A549 treated with AZD9567 at 1 μM for 4 hours (cell line): ENCODE data around the gene BCL2L1. TPM values are rescaled to one million over a fixed set of nuclear protein-coding genes. Genes with fewer than 3 reads are reported as not detected.

Source experiments
- total RNA-seq: library from RNA; stranded (reverse); fragments of 200-300 nt; extraction: Qiagen RNA extraction; gene quantifications from 5 replicates; pipeline ENCODE4 v1.2.3, GENCODE V29; 2022; ENCODE audit not compliant: insufficient read depth

The BCL2L1 gene
- 255 to 274 TPM (median 268 TPM) in 5 replicates for total RNA-seq

GRCh38 chr20:31722257-31723068 lies at the start of gene BCL2L1:
BCL2L1 (minus strand) TSS chr20:31722868; CDS start chr20:31722218, 650 bp downstream.

DNA sequence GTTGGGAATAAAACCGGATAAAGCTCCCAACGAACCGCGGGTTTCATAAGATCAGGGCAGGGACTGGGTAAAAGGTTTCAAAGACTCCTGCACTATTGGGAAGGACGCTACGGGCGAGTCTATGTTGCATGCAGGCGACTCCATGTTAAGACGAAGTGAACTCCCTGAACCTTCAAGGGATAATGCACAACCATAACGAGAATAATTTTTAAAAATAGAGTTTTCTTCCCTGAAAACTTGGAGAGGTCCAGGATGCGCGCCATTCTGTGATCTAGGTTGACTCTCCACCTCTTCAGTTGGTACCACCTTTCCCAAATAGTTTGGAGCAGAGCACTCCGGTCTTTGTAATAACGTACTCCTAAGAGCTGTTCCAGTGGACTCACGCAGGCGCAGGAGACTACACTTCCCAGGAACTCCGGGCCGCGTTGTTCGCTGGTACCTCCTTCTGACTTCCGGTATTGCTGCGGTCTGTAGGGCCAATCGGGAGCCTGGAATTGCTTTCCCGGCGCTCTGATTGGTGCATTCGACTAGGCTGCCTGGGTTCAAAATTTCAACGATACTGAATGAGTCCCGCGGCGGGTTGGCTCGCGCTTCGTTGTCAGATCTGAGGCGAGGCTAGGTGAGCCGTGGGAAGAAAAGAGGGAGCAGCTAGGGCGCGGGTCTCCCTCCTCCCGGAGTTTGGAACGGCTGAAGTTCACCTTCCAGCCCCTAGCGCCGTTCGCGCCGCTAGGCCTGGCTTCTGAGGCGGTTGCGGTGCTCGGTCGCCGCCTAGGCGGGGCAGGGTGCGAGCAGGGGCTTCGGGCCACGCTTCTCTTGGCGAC lies 16.3 kb upstream of the BCL2L1 start, which contains the start of gene TPX2:
Gene TPX2 (plus strand): TSS at position 562 of the 821 bp plus-strand sequence. CDS start 18,187 bp downstream, outside the sequence.

DNA sequence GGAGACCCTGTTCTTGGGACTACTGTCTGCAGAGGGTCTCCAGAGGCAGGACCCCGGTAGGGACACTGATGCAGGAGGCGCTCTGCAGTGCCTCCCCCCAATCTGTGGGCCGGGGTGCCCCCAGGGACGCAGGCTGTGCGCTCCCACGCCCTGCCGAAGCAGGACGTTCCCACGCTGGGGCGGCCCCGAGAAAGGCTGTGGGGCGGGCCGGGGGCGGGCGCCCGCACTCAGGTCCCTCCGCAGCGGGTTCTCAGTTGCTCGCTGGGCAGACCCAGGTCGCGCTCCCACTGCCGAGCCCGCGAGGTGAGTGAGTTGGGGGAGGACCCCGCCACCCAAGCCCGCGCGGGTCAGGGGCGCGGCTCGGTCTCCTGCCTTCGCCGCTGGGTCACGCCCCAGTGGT lies 85.0 kb downstream of the BCL2L1 start, which contains the start of gene COX4I2:
Gene COX4I2 (plus strand): TSS at position 253 of the 400 bp plus-strand sequence. CDS start 1,106 bp downstream, outside the sequence.

Other genes with a start within 250 kb of the BCL2L1 start
- gene DEFB124, start 247.7 kb downstream of the BCL2L1 start, total RNA-seq = 1.3 TPM in 1 of 5 replicates, not detected in the others
- gene REM1, start 247.6 kb downstream of the BCL2L1 start, total RNA-seq = 0.38 to 0.59 TPM (median 0.50 TPM) in 4 of 5 replicates, not detected in the other
- gene HM13, start 208.4 kb downstream of the BCL2L1 start, total RNA-seq = 197 to 263 TPM (median 238 TPM) in 5 replicates
- 404 to 603 TPM (median 466 TPM) in 5 replicates for gene ID1, start 117.6 kb downstream of the BCL2L1 start, total RNA-seq
- not detected in 5 replicates for gene COX4I2, start 85.0 kb downstream of the BCL2L1 start, total RNA-seq
- gene TPX2, start 16.4 kb upstream of the BCL2L1 start, total RNA-seq = 91.0 to 117 TPM (median 98.2 TPM) in 5 replicates
- 0.37 to 1.00 TPM (median 0.52 TPM) in 4 of 5 replicates, not detected in the other for gene MYLK2, start 96.5 kb upstream of the BCL2L1 start, total RNA-seq
- gene FOXS1, start 122.7 kb upstream of the BCL2L1 start, total RNA-seq = 0.12 to 0.47 TPM (median 0.29 TPM) in 4 of 5 replicates, not detected in the other
- gene DUSP15, start 147.7 kb upstream of the BCL2L1 start, total RNA-seq = 0.73 to 1.0 TPM (median 0.88 TPM) in 4 of 5 replicates, not detected in the other
- gene TTLL9, start 147.8 kb upstream of the BCL2L1 start, total RNA-seq = 0.03 to 0.15 TPM (median 0.11 TPM) in 4 of 5 replicates, not detected in the other
- gene PDRG1, start 229.2 kb upstream of the BCL2L1 start, total RNA-seq = 30.6 to 37.3 TPM (median 34.6 TPM) in 5 replicates
- 0.01 TPM in 4 of 5 replicates, not detected in the other for gene XKR7, start 245.3 kb upstream of the BCL2L1 start, total RNA-seq